GM23338 (cell line): ENCODE results near the gene TSFM. TPM values are rescaled to one million over a fixed set of nuclear protein-coding genes. Genes with fewer than 3 reads are reported as not detected.

Experiments
- ATAC-seq: fragments of 200-7000 bp; cut with Tn5 transposase; 3 replicates; pipeline ENCODE4 v1.9.1; 2020
- DNase-seq: peaks from one replicate; pipeline ENCODE4 v3.0.0-alpha.2; 2015; ENCODE audit warnings: low spot score
- H2AFZ ChIP-seq: fragments of 200-600 bp; sonication (generic); 2 replicates; pipeline ENCODE4 v1.8.0; 2016; ENCODE audit warnings: antibody characterized with exemption, mild to moderate bottlenecking, moderate library complexity
- H3F3A ChIP-seq: fragments of 200-600 bp; sonication (generic); replicated peaks from 2 replicates; pipeline ENCODE4 v1.8.0; 2017; ENCODE audit warnings: antibody characterized with exemption, mixed run types, low read depth
- H3K27ac ChIP-seq: fragments of 200-600 bp; sonication (generic); 2 replicates; pipeline ENCODE4 v1.6.1; 2016; ENCODE audit warnings: low read depth
- H3K27me3 ChIP-seq: fragments of 200-600 bp; sonication (generic); 2 replicates; pipeline ENCODE4 v1.8.0; 2016; ENCODE audit warnings: mild to moderate bottlenecking, mixed run types, moderate library complexity; ENCODE audit not compliant: insufficient read depth
- H3K36me3 ChIP-seq: fragments of 200-600 bp; sonication (generic); 2 replicates; pipeline ENCODE4 v1.8.0; 2016; ENCODE audit warnings: mild to moderate bottlenecking; ENCODE audit not compliant: insufficient read depth
- H3K4me1 ChIP-seq: fragments of 200-600 bp; sonication (generic); 2 replicates; pipeline ENCODE4 v1.8.0; 2016; ENCODE audit warnings: mild to moderate bottlenecking, moderate library complexity; ENCODE audit not compliant: insufficient read depth
- H3K4me2 ChIP-seq: fragments of 200-600 bp; sonication (generic); 2 replicates; pipeline ENCODE4 v1.7.1; 2017; ENCODE audit warnings: mixed run types
- H3K4me3 ChIP-seq: fragments of 200-600 bp; sonication (generic); 2 replicates; pipeline ENCODE4 v1.6.1; 2016; ENCODE audit warnings: mixed run types
- H3K79me2 ChIP-seq: fragments of 200-600 bp; sonication (generic); replicated peaks from 2 replicates; pipeline ENCODE4 v1.8.0; 2017; ENCODE audit warnings: mild to moderate bottlenecking; ENCODE audit not compliant: insufficient read depth
- H3K9me2 ChIP-seq: fragments of 200-600 bp; sonication (generic); 2 replicates; pipeline ENCODE4 v1.8.0; 2017; ENCODE audit not compliant: insufficient read depth
- H4K20me1 ChIP-seq: fragments of 200-600 bp; sonication (generic); replicated peaks from 2 replicates; pipeline ENCODE4 v1.8.0; 2017; ENCODE audit warnings: mild to moderate bottlenecking; ENCODE audit not compliant: insufficient read depth
- H3K27ac Mint-ChIP-seq: 2 replicates; pipeline ENCODE4 v1.8.0; 2020; ENCODE audit warnings: inconsistent platforms, mild to moderate bottlenecking, moderate library complexity, mixed read lengths
- H3K27me3 Mint-ChIP-seq: 3 replicates; pipeline ENCODE4 v1.8.0; 2022; ENCODE audit warnings: low read depth, mild to moderate bottlenecking, moderate library complexity, mixed read lengths, inconsistent platforms; ENCODE audit not compliant: insufficient read depth, poor library complexity
- H3K36me3 Mint-ChIP-seq: 3 replicates; pipeline ENCODE4 v1.8.0; 2021; ENCODE audit warnings: low read depth, mild to moderate bottlenecking, inconsistent platforms, moderate library complexity, mixed read lengths
- H3K4me1 Mint-ChIP-seq: 3 replicates; pipeline ENCODE4 v1.8.0; 2020; ENCODE audit warnings: mild to moderate bottlenecking, inconsistent platforms, mixed read lengths
- H3K4me3 Mint-ChIP-seq: 3 replicates; pipeline ENCODE4 v1.8.0; 2021; ENCODE audit warnings: moderate library complexity, mild to moderate bottlenecking, inconsistent platforms, mixed read lengths
- H3K9me3 Mint-ChIP-seq: 3 replicates; pipeline ENCODE4 v1.8.0; 2020; ENCODE audit warnings: moderate library complexity, mild to moderate bottlenecking, inconsistent platforms, mixed read lengths
- CREB1 ChIP-seq: fragments of 250-450 bp; sonication (Bioruptor Pico); IDR thresholded peaks from 2 replicates; pipeline ENCODE4 v1.5.0; 2020; ENCODE audit warnings: low read depth, mild to moderate bottlenecking, moderate library complexity
- polyA plus RNA-seq: library from polyadenylated mRNA; unstranded; fragments of >200 nt; fragmentation: Nextera tagmentation; extraction: Ambion mirVana; gene quantifications from 2 replicates; pipeline ENCODE4 v1.2.1, GENCODE V29; 2016
- total RNA-seq: library from RNA; depleted of rRNA; stranded (reverse); fragments of >200 nt; shearing (Covaris generic); gene quantifications from 2 replicates; pipeline ENCODE4 v1.2.3, GENCODE V29; 2014
- TF ChIP-seq, protein P1 (sequence below), 2 experiments: fragments of 200-600 bp in 1 of 2; sonication (generic) in 1 of 2; conservative IDR thresholded peaks; 2 replicates each; pipeline versions ENCODE4 v1.5.1 to v1.6.1; 2016 to 2017; ENCODE audit warnings: antibody characterized with exemption in 2 of 2, low read depth in 2 of 2, mild to moderate bottlenecking in 2 of 2, moderate library complexity in 1 of 2
- TF ChIP-seq, protein P2 (sequence below): fragments of 250-450 bp; sonication (Bioruptor Pico); IDR thresholded peaks from 2 replicates; pipeline ENCODE4 v1.5.0; 2020; ENCODE audit warnings: mild to moderate bottlenecking, moderate library complexity

Gene TSFM
- total and polyA plus RNA-seq, 2 experiments from 2014 or later: 29.5 to 43.1 TPM

DNA sequence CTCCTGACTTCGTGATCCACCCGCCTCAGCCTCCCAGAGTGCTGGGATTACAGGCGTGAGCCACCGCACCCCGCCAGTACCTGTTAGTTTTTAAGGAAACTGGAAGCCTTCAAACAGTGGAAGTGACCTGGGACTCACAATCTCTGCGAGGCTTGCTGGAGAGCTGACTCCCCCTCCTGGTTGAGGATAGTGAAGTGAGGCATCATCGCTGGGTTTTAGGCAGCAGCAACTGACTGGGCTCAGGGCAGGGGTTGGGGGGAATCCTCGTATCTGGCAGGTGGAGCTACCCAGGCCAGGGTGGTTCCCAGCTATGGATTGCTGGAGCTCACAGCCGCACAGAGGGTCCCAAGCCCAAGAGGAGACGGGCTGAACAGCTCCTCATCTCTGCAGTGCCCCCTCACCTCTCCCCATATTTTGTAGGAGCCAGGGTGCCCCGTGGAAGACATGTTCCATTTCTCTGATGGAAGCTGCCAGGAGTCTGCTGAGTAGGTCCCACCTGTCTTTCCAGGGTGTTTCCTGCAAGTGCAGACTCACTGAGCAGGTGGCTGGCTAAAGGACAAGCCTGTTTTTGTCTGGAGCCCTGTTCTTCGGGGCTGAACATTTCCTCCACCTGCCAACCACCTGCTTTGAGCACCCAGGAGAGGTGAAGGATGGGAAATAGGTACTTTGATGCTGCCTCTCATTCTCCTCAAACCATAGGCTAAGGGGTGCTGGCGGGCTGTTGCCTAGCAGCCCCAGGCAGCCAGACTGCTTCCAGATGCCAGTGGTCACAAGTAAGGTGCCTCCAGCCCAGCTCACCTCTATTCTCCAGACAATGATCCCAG lies 32.8 kb downstream of the TSFM start:
- ATAC-seq: peak; percentile 93
- TF ChIP-seq, protein P1, sequence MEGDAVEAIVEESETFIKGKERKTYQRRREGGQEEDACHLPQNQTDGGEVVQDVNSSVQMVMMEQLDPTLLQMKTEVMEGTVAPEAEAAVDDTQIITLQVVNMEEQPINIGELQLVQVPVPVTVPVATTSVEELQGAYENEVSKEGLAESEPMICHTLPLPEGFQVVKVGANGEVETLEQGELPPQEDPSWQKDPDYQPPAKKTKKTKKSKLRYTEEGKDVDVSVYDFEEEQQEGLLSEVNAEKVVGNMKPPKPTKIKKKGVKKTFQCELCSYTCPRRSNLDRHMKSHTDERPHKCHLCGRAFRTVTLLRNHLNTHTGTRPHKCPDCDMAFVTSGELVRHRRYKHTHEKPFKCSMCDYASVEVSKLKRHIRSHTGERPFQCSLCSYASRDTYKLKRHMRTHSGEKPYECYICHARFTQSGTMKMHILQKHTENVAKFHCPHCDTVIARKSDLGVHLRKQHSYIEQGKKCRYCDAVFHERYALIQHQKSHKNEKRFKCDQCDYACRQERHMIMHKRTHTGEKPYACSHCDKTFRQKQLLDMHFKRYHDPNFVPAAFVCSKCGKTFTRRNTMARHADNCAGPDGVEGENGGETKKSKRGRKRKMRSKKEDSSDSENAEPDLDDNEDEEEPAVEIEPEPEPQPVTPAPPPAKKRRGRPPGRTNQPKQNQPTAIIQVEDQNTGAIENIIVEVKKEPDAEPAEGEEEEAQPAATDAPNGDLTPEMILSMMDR (conservative IDR thresholded peaks at IDR 0.05; ENCODE audit: low read depth in 2 of 2): peak; percentile 37 to 83
- 0 out of 2 replicates have a peak, but pooled peaks have one; percentile 11 for TF ChIP-seq CREB1 (CRISPR knock-in tag)
- TF ChIP-seq, protein P2, sequence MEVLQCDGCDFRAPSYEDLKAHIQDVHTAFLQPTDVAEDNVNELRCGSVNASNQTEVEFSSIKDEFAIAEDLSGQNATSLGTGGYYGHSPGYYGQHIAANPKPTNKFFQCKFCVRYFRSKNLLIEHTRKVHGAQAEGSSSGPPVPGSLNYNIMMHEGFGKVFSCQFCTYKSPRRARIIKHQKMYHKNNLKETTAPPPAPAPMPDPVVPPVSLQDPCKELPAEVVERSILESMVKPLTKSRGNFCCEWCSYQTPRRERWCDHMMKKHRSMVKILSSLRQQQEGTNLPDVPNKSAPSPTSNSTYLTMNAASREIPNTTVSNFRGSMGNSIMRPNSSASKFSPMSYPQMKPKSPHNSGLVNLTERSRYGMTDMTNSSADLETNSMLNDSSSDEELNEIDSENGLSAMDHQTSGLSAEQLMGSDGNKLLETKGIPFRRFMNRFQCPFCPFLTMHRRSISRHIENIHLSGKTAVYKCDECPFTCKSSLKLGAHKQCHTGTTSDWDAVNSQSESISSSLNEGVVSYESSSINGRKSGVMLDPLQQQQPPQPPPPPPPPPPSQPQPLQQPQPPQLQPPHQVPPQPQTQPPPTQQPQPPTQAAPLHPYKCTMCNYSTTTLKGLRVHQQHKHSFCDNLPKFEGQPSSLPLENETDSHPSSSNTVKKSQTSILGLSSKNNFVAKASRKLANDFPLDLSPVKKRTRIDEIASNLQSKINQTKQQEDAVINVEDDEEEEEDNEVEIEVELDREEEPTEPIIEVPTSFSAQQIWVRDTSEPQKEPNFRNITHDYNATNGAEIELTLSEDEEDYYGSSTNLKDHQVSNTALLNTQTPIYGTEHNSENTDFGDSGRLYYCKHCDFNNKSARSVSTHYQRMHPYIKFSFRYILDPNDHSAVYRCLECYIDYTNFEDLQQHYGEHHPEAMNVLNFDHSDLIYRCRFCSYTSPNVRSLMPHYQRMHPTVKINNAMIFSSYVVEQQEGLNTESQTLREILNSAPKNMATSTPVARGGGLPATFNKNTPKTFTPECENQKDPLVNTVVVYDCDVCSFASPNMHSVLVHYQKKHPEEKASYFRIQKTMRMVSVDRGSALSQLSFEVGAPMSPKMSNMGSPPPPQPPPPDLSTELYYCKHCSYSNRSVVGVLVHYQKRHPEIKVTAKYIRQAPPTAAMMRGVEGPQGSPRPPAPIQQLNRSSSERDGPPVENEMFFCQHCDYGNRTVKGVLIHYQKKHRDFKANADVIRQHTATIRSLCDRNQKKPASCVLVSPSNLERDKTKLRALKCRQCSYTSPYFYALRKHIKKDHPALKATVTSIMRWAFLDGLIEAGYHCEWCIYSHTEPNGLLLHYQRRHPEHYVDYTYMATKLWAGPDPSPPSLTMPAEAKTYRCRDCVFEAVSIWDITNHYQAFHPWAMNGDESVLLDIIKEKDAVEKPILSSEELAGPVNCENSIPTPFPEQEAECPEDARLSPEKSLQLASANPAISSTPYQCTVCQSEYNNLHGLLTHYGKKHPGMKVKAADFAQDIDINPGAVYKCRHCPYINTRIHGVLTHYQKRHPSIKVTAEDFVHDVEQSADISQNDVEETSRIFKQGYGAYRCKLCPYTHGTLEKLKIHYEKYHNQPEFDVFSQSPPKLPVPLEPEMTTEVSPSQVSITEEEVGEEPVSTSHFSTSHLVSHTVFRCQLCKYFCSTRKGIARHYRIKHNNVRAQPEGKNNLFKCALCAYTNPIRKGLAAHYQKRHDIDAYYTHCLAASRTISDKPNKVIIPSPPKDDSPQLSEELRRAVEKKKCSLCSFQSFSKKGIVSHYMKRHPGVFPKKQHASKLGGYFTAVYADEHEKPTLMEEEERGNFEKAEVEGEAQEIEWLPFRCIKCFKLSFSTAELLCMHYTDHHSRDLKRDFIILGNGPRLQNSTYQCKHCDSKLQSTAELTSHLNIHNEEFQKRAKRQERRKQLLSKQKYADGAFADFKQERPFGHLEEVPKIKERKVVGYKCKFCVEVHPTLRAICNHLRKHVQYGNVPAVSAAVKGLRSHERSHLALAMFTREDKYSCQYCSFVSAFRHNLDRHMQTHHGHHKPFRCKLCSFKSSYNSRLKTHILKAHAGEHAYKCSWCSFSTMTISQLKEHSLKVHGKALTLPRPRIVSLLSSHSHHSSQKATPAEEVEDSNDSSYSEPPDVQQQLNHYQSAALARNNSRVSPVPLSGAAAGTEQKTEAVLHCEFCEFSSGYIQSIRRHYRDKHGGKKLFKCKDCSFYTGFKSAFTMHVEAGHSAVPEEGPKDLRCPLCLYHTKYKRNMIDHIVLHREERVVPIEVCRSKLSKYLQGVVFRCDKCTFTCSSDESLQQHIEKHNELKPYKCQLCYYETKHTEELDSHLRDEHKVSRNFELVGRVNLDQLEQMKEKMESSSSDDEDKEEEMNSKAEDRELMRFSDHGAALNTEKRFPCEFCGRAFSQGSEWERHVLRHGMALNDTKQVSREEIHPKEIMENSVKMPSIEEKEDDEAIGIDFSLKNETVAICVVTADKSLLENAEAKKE (CRISPR knock-in tag): no peak
- 0 out of 2 replicates have a peak overlapping the region, but pooled peaks have one; percentile 4 for H2AFZ ChIP-seq
- H3K27me3 ChIP-seq: no peaks in the 10 kb centered on the region
- H3K4me3 ChIP-seq: no peak overlapping the region
- no peaks in the 10 kb centered on the region; the same call in 1 of the 2 replicates for H3K9me2 ChIP-seq
- H3K27ac ChIP-seq: 0 out of 2 replicates have a peak overlapping the region, but pooled peaks have one; percentile 15
- H3K4me2 ChIP-seq: peak overlapping the region; percentile 55; the same call in 1 of the 2 replicates
- Mint-ChIP-seq H3K36me3 (peaks cover 6% of the 10 kb centered on the region; the same call in 1 of the 3 replicates), H3K27ac (no peak overlapping the region), H3K9me3 (no peaks in the 10 kb centered on the region), H3K4me3 (peak overlapping the region; percentile 49; the same call in 2 of the 3 replicates), H3K27me3 (peaks cover 17% of the 10 kb centered on the region), H3K4me1 (peaks cover 11% of the 10 kb centered on the region)
- H3K36me3 ChIP-seq: no peaks in the 10 kb centered on the region
- H4K20me1 ChIP-seq: no peaks in the 10 kb centered on the region; the same call in 1 of the 2 replicates
- H3F3A ChIP-seq: peaks cover 7% of the 10 kb centered on the region; the same call in 1 of the 2 replicates
- DNase-seq: peak; percentile 90
- 0 out of 2 replicates have a peak, but pooled peaks cover 5% of the 10 kb centered on the region for H3K4me1 ChIP-seq
- H3K79me2 ChIP-seq: no peaks in the 10 kb centered on the region
